Measurements from ENCODE around the gene LCN6. TPM values are rescaled to one million over a fixed set of nuclear protein-coding genes. Genes with fewer than 3 reads are reported as not detected.

LCN6 gene
- total RNA-seq, 1 experiment from 2014 or later: not detected

GRCh38 chr9:136739509-136739908, 8.8 kb downstream of the LCN6 start:
- DNase-seq (ENCODE audit: low spot score) (no peak), ATAC-seq (no peak)
- Mint-ChIP-seq H3K36me3 (no peaks in the 10 kb centered on the region), H3K4me1 (no peaks in the 10 kb centered on the region; the same call in none of the 2 replicates), H3K27ac (no peak overlapping the region; the same call in 1 of the 2 replicates), H3K27me3 (ENCODE audit: low read depth) (no peaks in the 10 kb centered on the region), H3K4me3 (no peak overlapping the region), H3K9me3 (peaks cover 3% of the 10 kb centered on the region; the same call in 1 of the 2 replicates)
- POLR2A ChIA-PET: no interaction called here
- no peak for TF ChIP-seq ZNF671 (CRISPR knock-in tag; IDR thresholded peaks at IDR 0.05)
- TF ChIP-seq TEAD4 (CRISPR knock-in tag; IDR thresholded peaks at IDR 0.05): no peak
- TF ChIP-seq USF1 (CRISPR knock-in tag; IDR thresholded peaks at IDR 0.05): no peak
- TF ChIP-seq EMX1 (CRISPR knock-in tag; IDR thresholded peaks at IDR 0.05): no peak
- no peak for TF ChIP-seq IRF1 (CRISPR knock-in tag; IDR thresholded peaks at IDR 0.05)
- TF ChIP-seq FOXJ3 (CRISPR knock-in tag; IDR thresholded peaks at IDR 0.05; ENCODE audit: borderline replicate concordance): no peak
- TF ChIP-seq AR (CRISPR knock-in tag; IDR thresholded peaks at IDR 0.05): no peak
- TF ChIP-seq ZNF317 (CRISPR knock-in tag; IDR thresholded peaks at IDR 0.05; ENCODE audit: borderline replicate concordance, low read depth): no peak
- no peak for TF ChIP-seq ZNF281 (CRISPR knock-in tag; IDR thresholded peaks at IDR 0.05)
- TF ChIP-seq ESRRA (CRISPR knock-in tag; IDR thresholded peaks at IDR 0.05; ENCODE audit: borderline replicate concordance): no peak
- TF ChIP-seq ZNF425 (CRISPR knock-in tag; conservative IDR thresholded peaks at IDR 0.05): no peak
- TF ChIP-seq SP1 (CRISPR knock-in tag; conservative IDR thresholded peaks at IDR 0.05): no peak
- no peak for TF ChIP-seq ZNF219 (CRISPR knock-in tag; IDR thresholded peaks at IDR 0.05; ENCODE audit: borderline replicate concordance)
- TF ChIP-seq ATF6 (CRISPR knock-in tag; IDR thresholded peaks at IDR 0.05): no peak
- no peak for TF ChIP-seq ATF3 (CRISPR knock-in tag; conservative IDR thresholded peaks at IDR 0.05)
- CTCF ChIA-PET: interaction anchor here (0.8 kb wide), 2 partner anchors 10 to 24 kb away, joined by 3 read pairs; no protein-coding TSS in a partner anchor

Measured in WTC11 (cell line).